ENCODE results near the gene MBOAT2.

DNA sequence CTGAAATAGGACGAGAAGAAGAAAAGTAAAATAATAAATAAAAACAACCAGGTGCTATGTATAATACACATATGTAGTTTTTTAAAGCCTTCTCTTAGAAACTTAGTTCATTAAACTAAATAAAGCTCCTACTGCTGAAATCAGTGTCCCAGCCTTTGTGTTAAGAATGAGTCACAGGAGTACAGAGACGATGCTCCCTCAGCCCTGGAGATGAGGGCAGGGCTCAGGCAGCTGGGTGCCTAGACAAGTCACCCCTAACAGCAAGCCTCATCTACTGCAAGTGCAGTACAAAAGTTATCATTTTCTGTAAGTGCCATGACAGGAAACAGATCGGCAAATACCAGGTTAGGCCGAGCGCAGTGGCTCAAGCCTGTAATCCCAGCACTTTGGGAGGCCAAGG, 184.3 kb downstream of the MBOAT2 start:
- TF ChIP-seq POLR2AphosphoS5 (IDR thresholded peaks at IDR 0.05; ENCODE audit: low read depth, low read length) (no peak), POLR2A (IDR thresholded peaks at IDR 0.05; ENCODE audit: low read depth, low read length) (no peak), TAF1 (IDR thresholded peaks at IDR 0.05; ENCODE audit: borderline replicate concordance, low read depth, low read length) (no peak)
